Left hindlimb (tissue), 1 donor: Measurements from ENCODE around the gene SYT1.

Experiments used
- DNase-seq: peaks from one replicate; pipeline ENCODE4 v3.0.0-alpha.2; 2018

SYT1 gene

DNA sequence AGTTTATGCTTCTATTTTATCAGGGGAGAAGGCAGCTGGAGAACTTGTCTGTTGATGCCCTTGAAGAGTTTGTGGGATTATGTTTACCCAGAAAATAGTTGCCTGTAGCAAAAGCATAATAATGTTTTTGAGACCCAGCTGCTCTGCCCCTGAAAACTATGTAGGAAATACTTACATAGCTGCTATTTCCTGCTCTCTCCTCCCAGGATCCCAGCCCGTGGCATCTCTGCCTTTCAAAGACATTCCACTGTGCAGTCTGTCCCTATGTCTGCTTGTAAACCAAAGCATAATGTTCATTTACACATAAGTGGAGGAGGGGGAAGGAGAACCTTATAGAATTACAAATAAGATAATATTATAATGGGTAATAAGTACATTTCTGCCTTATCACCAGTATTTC lies 198.7 kb downstream of the SYT1 start:
- no peak for DNase-seq

DNA sequence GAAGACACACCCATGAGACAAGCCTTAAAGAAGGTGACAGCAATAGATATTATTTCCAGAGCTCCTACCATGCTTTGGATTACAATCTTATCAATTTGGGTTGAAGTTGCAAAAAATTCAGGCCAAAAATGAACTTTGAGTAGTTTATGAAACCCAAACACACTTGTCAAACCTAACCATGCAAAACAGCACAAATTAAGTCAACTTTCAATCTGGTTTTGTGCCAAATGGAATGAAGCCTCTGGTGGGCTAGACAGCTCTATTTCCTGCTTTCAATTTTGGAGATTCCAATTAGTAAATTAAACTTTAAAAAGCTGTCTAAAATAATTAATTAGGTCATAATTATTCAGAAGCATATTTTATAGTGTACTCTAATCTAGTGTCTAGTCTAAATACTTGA lies 203.4 kb downstream of the SYT1 start:
- no peak for DNase-seq

- DNase-seq: no peak
Observed at GRCh38 chr12:79069009-79069408, 204.4 kb downstream of the SYT1 start.

DNA sequence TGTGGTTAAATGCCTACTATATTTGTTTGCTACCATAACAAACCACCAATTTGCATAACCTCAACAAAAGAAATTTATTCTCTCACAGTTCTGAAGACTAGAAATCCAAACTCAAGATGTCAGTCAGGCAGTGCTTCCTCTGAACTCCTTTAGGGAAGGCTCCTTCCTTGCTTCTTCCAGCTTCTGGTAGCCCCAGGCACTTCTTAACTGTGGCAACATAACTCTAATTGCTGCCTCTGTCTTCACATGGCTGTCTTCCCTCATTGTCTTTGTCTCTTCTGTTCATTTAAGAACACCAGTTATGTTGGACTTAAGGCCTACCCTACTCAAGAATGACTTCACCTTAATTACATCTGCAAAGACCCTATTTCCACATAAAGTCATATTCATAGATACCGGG lies 206.9 kb downstream of the SYT1 start:
- no peak for DNase-seq

GRCh38 chr12:79073506-79073905 lies 208.9 kb downstream of the SYT1 start:
- no peak for DNase-seq

GRCh38 chr12:79082595-79082994 lies 218.0 kb downstream of the SYT1 start:
- DNase-seq: no peak

- DNase-seq: no peak
Observed at GRCh38 chr12:79083181-79083580, 218.6 kb downstream of the SYT1 start.

- DNase-seq: no peak
Observed at GRCh38 chr12:79085106-79085682, 220.6 kb downstream of the SYT1 start.

- no peak for DNase-seq
Observed at GRCh38 chr12:79086541-79087296, 222.1 kb downstream of the SYT1 start.

GRCh38 chr12:79098530-79098929 lies 234.0 kb downstream of the SYT1 start:
- DNase-seq: no peak

DNA sequence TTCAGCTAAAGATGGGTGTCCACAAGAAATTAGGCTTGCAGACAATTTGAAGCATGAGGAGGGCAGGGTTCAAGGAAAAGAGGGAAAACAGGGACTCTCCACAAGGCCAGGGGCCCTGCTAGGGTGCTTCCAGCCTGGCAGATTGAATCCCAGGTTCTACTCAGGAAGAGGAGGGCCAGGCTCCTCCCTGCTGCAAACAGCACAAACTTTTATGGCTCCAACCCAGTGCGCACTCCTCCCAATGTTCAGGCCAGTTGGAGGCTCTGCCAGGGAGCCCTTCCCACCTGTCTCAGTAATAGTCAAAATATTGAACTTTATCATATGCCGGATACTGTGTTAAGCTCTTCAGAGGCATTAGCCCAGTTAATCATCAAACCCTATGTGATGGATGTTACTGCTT lies 244.4 kb downstream of the SYT1 start:
- no peak for DNase-seq

DNA sequence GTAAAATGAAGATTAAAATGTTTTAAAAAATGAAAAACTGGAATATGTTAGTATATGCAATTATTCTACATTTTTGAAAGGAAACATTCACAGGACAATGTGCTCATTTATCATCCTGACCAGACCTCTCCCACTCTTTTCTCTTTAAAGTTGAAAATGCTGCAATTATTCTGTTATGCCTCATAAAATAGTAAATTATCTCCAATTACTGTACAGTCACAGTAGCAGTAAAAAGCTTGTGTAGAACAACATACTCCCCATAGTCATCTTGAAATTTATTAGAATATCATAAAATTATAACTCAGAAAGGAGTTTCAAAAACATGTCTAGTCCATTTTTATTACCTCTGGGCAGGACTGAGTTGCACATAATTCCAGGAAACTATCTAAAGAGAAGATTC lies 250.3 kb downstream of the SYT1 start:
- DNase-seq: no peak

DNA sequence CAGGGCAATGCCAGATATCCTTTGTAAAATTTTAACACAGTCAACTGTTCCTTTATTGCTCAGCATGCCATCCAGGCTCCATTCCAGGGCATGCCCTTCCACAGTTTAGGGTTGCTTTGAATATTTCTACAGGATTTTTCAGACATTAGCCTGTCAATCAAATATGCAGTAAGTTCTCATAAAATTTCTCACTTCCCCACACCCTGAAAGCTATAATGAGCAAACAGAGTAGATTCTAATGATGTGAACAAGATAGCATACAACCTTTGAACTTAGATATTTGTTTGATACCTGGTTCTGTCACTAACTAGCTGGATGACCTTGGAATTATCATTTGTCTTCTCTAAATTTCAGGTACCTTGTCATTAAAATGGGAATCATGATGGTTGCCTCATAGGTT lies 251.2 kb downstream of the SYT1 start:
- no peak for DNase-seq

GRCh38 chr12:79119796-79120195 lies 255.2 kb downstream of the SYT1 start:
- no peak for DNase-seq

GRCh38 chr12:79121486-79121885 lies 256.9 kb downstream of the SYT1 start:
- no peak for DNase-seq

GRCh38 chr12:79124385-79124784 lies 259.8 kb downstream of the SYT1 start:
- no peak for DNase-seq

- DNase-seq: no peak
Observed at GRCh38 chr12:79125358-79125757, 260.8 kb downstream of the SYT1 start.

- DNase-seq: no peak
Observed at GRCh38 chr12:79127271-79127751, 262.7 kb downstream of the SYT1 start.

GRCh38 chr12:79128956-79129355 lies 264.4 kb downstream of the SYT1 start:
- DNase-seq: no peak

DNA sequence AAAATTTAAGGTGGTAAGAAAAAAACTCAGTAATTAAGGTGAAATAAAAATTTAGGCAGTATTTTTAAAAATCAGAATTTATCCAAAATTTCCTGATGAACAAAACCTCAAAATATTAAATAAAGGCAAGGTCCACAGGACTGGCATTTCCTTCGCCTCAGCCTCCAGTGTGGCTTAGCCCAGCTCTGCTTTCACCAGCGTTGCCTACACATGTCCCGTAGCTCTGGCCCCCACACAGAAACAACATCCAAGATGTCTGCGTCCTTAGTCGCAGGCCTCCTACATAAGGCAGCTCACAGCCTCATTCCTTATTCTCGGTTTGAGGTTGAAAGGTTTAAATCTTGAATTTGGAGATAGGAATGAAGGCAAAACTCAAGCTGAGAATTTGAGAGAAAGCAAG lies 274.3 kb downstream of the SYT1 start:
- DNase-seq: no peak

- DNase-seq: no peak
Observed at GRCh38 chr12:79140711-79141110, 276.1 kb downstream of the SYT1 start.

- DNase-seq: no peak
Observed at GRCh38 chr12:79141776-79142175, 277.2 kb downstream of the SYT1 start.

DNA sequence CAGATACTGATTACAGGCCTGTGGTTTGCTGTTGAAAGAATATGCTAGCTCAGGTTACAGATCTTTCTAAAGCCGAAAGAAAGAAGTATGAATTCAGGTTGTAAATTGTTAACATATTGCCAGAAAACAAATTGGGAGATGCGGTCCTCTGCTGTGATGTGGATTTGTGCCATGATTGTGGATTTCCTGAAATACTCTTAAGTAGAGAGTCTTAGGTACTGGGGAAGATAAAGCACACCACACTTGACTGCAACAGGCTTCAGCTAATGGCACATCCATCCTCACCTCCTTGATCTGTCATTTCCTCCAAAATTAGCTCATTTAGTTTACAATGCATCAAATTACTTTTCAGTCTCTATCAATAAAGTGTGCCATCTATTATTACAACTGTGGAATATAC lies 279.2 kb downstream of the SYT1 start:
- DNase-seq: no peak

DNA sequence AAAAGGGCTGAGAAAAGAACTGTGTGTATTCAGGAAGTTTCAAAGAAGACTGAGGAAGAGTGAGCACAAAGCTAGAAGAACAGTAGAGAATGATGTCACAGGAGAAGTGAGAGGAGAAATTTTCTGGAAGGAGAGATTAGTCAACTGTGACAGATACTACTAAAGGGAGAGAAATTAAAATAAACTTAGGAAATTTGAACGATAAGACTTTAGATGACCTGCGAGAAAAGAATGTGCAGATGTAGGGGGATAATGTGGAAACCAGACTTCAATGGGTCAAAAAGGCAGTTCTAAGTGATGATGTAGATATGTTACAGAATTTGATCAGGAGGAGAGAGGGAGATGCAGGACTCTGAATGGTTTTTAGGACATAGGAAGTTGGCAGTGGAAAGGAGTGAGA lies 287.4 kb downstream of the SYT1 start:
- no peak for DNase-seq

- DNase-seq: no peak
Observed at GRCh38 chr12:79155683-79156082, 291.1 kb downstream of the SYT1 start.
